GM19023 (cell line): ENCODE results near the gene ANK2.

Experiments
- ATAC-seq: cut with Tn5 transposase; IDR thresholded peaks from one replicate; pipeline ENCODE4 v1.9.1; 2021; ENCODE audit warnings: mild to moderate bottlenecking, moderate library complexity; ENCODE audit not compliant: unreplicated experiment

The ANK2 gene

DNA sequence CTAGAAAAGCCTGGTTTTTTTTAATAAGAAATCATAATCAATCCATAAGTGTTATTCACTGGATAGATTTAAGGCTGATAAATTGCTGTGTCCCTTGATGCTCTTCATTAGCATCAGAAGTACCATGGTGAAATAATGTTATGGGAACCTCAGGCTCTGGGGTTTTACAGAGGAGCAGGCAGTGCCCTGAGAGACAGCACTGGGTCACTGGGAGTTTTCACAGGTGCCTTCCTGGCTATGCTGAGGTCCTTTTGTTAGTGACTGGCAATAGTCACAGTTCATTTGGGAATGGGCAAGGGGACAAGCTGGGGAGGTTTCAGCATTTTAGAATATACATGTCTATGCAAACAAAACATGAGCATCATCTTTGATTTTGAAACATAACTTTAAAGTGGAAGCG is 38.6 kb downstream of the ANK2 start:
- no peak for ATAC-seq

DNA sequence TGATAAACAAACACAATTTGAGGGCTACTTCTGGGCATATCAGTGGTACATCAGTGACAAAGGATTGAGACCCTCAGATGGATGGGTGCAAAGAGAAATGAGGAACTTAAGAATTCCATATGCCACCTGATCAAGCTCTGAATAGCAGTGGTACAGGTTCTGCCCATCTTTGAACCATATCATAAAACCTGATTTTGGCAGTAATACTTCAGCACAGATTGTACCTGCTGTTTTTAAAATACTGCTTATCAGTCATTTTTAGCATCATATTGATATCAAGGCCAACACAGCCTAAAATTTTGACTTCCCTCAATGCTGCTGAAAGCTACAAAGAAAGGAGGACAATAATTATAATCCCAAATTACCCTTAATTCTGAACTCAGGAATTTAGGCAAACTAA is 41.5 kb downstream of the ANK2 start:
- no peak for ATAC-seq

DNA sequence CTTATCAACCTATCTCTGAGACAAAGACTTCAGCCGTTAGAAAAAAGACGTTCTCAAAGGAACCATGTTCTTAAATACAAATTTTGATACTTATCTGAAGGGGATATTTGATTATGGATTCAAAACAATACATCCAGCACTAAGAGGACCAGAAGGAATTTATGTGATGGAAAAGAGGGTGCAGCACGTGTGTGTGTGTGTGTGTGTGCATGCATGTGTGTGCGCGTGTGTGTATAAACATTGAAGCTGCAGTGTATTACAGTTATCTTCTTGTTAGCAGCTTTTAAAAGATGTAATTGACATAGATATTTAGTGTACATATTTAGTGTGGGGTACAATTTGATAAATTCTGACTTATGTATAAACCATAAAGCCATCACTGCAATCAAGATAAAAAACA is 44.9 kb downstream of the ANK2 start:
- ATAC-seq = no peak

DNA sequence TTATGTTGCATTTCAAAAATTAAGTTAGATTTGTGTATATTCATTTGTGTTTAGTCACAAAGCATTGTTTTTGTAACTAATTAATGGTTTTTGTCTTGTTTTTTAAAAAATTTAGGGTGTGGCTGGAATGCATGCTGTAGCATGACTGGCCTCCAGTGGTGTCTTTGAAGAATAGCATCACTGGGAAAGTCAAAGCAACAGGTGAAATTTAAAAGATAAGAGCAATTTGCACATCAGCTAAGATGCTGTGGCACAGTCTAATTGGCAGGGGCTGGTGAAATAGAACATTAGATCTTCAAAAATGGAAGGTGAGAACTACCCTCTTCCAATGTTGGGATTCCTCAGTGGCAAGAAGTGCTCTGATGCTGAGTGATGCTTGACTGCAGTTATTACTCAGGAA is 45.3 kb downstream of the ANK2 start:
- ATAC-seq = no peak

DNA sequence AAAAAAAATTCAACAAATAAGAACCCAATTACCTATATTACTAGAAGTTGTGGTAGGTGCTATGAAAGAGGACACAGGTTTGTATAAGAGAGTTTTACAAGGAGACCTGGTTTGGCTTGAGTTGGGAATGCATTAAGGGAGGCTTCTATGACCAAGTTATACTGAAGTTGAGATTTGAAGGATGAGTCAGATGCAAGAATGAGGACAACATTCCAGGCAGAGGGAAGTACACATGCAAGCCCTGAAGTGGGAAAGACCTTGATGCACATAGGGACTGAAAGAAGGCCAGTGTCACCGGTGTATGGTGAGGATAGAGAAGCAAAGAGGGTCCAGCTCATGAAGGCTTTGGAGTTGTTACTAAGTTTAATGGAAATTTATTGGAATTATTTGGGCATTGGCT is 52.2 kb downstream of the ANK2 start:
- no peak for ATAC-seq

DNA sequence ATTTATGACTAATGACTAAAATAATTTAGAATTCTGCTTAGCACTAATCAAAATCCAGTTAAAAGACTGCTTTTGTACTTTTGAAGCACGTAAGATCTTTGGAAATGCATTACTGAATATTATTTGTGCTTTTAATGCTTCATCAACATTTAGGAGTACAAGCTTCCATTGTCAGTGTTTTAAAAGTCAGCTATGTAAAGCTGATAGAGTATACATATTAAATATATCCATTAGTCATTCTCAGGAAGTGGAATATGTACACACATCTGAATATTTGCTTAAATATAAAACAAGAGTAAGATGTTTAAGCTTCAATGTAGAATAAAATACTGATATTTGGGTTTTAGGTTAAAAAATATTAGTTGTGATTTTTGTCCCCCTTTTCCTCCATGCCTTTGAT is 54.1 kb downstream of the ANK2 start:
- ATAC-seq = no peak

DNA sequence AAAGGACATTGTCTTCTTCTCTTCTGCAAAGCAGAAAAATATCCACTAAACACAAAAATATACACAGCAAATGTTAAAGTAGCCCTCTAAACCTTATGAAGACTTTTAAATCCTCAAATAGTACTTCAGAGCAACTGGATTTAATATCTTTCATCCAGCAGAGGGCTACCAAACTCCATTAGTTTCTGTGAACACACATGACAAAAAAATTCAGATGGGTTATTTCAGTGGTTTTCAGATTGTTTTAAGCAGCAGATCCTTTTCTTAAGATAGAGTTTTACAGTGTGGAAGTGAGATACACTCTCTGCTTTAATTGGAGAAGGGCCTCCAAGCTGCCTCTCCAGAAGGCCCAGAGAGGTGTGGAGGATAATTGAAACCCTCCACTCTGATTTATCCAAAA is 56.7 kb downstream of the ANK2 start:
- no peak for ATAC-seq

DNA sequence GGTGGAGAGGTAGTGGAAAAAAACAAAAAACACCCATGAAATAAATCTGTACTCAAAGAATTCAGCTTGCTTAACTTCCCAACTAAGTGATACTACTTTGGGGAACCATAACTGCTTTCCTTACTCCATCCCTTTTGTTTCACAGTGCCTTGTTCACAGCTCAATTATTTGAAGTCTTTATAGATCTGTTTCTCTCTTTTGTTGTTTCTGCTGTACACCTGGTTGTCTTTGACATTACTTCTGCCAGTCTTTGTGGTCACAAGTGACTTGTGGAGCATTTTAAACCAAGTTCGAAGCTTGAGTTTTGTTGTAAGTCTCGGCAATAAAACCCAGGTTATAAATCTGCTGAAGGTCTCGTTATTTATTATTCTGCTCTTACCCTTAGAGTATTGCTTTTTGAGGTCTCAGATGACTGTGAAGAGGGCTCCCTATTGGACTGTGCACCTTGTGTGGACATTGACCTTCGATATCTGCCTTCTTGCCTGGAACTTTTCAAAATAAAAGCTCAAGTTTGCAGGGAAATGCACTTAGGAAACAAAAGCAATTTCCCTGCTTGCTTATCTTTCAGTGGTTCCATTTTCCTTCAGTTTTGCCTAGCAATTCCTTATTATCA is 59.8 kb downstream of the ANK2 start:
- no peak for ATAC-seq

DNA sequence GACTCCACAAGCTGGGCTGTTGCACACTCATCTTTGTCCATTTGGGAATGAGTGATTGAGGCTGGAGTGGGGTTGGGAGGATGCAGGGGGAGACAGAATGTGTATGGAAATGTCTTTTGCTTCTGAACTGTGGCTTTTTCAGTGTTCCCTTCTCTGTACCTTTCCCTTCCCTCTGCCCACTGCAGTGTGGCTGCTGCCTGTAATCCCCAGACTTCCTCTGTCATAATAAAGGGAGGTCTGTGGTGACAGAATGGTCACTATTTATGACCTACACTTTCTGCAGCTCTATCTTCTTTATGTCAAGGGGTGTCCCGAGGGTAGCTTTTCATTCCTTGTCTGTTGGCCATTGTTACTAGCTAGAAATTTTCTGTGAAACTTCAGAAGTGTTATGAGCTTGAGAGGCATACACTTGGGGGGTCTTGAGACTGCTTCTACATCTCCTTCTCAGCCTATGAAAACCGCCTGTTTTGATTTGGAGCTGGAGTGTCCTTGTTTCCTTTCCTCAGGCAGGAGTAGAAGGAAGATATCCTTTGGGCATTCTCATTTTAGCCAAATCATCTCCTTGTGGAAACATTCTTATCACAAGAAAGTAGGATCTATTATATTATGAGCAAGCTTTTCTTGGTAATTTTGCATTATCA is 63.0 kb downstream of the ANK2 start:
- no peak for ATAC-seq

DNA sequence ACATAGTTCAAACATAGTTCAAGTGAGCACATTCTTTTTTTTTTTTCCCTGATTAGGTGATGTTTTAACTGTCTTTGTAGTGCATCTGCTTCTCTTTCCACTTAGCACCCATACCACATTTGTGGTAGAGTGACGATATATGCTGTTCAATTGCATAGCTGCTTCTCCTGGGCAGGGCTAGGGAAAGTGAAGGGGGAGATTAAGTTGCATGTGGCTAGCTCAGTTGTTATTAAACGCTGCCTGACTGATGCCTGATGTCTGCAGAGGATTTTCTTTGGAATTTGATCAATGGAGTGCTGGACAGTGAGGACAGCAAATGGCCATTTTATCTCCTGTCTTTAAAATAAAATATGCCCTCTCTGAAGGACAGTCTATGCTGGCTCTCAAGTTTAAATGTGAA is 63.7 kb downstream of the ANK2 start:
- ATAC-seq = no peak

DNA sequence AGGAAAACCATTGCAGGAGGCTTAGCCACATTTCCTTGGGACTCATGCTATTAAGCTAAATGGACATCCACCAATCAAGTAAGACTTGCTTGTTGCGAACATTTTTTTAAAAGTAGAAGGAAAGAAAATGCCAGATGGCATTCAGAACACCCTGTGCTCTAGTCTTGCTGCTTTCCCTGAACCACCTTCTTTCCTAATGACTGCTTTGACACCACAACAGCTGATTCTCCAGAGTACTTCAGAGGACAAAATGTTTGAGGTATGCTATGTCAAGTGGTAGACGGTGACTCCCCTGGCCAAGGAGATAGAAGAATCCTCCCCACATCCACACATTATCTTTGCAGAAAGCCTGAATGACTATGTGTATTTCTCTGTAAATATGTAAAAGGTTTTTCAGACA is 65.4 kb downstream of the ANK2 start:
- no peak for ATAC-seq

DNA sequence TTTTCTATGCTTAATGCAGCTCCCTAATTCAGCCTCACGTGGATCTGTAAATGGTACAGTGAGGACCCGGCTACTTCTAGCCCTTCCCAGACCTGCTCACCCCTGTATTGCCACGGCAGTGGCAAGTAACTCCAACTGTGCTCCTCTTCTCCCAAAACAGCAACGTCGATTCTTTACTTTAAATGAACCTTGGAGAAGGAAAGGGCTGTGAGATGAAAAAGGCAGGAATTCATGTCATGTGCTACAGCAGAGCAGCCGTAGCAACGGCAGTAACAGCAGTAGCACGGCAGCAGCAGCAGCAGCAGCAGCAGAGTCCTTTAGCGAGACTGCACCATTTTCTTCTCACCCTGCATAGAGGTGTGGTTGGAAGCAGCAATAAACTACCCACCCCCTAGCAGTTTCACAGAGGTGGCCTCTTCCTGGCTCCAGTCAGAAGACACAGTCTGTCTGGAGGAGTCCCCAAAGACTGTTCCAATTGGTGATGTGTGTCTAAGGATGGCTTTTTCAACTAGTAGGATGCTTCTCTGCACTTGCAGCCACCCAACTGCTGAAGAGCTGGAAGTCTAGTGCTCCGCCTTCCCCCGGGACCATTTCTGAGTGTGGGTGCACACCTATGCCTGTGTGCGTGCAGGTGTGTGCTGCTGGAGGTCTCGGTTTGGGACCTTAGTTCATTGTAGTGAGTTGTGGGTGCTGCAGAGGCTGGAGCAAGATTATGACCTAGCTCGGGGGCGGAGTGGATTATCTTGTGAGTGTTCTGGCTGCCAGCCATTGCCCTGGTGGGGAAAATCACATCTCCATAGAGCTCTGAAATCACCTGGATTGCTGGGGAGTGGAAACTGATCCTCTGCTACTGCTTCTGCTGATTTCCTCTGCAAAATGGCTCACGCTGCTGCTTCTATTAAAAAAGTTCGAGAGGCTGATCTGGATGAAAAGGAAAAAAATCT is 67.2 kb downstream of the ANK2 start:
- no peak for ATAC-seq

DNA sequence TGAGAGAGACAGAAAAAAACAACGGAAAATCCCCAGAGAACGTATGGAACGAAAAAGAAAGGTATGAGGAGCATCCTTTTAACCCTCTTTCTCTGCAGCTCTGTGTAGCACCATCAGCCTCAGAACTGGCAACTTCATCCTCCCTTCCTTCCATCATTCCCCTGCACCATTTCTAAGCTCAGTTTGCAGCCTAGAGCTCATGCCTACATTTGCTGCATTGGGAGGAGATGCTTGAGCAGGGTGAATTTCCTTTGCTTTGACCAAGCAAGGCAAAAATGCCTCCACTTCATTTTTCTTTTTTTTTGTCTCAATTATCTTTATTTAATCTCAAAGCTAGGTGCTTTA is 67.9 kb downstream of the ANK2 start:
- ATAC-seq = no peak

DNA sequence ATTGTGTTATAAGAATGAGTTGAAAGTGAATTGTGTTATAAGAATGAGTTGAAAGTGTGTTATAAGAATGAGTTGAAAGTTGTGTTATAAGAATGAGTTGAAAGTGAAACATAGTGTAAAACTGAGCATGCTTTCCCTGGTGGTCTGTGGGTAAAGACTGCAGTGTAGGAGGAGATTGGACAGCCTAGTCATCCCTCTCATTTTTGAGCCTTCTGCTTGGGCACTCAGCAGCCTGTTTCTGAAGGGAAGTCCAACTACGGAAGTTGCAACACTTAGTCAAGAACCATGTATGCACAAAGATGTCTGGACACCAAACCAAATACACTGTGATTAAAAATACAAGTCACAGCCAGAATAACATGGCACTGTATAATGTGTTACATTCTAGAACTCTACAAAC is 72.6 kb downstream of the ANK2 start:
- no peak for ATAC-seq

DNA sequence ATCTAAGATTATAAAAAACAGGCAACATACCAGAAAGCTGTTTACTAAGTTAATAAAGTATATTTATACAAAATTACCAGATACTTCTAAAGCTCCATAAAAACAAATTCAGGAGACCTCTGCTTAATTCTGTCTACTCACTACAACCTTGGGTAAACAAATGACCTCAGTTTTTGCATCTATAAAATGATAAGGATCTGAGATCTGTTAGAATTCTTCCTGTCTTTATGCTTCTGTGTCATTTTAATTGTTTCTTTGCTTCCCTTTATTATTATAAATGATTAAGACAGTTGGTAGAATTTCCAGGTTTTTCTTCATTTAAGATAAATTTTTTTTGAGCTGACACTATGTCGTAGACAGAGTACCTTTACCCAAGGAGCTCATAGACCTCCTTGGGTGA is 76.0 kb downstream of the ANK2 start:
- no peak for ATAC-seq

DNA sequence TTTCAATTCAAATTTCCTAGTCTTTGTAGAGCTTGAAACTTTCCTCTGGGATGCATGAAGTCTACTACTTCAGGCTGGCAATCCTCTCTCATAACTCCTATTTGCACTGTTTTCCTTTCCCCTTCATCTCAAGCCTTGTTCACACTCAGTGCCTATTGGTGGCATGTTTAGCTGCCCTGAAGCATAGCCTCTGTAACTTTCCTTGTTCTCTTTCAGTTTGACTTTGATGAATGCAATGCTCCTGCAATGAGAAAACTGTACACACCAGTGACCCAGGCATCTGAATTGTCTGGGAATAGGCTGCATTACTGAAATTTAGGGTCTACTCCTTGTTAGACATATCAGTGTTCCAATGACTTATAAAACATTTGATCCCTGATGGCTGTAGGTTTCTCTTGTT is 81.7 kb downstream of the ANK2 start:
- no peak for ATAC-seq

DNA sequence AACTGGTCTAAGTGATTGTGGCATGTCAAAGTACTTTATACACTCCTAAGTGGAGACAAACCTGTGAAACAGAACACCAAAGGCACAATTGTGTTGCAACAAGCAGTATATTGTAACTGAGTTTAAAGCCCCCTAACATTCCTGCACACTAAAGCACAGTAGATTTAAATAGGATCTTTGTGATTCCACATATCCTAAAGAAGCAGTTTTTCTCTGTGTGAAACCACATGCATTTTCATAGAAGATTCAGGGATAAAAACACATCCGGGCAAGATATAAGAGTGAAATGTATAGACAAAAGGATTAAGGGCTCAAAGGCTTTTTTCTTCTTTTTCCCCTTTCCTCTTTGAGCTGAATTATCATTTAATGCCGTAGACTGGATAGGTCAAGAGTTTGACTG is 82.2 kb downstream of the ANK2 start:
- no peak for ATAC-seq

DNA sequence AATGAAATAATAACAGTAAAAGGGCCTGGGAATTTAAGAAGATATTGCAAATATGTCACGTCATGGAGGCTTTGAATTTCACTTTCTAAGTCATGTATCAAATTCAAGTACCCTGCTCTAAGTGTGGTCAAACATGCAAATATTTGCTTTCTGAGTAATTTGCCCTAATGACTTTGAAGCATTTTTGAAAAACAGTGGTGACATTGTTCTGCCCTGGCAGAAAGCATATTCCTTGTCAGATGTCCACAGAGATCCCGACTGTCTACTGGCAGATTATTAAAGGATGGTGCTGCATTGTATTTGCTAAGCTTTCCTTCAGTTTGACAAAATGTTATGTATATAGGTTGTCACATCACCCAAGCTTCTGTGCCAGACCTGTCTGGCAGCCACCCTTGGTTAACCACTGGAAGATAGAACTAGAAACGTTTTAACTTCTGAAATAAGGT is 92.5 kb downstream of the ANK2 start:
- ATAC-seq = no peak

DNA sequence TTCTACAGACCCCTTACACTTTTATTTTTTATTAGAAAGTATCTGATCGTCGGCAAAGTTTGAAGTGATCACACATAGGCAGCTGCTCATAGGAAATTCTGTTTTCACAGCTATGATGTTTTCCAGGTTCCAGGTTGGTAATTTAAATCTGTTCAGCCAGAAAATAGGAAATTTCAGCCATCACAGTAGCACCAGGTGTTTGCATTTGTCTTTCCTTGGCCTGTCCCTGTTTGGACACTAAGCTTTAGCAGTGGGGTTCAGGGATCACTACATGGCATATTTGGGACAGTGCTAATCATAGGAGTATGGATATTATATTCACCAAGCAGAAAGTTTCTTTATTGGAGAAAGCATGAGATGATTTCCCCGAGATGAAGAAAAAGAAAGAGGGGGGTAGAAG is 92.9 kb downstream of the ANK2 start:
- ATAC-seq = no peak

DNA sequence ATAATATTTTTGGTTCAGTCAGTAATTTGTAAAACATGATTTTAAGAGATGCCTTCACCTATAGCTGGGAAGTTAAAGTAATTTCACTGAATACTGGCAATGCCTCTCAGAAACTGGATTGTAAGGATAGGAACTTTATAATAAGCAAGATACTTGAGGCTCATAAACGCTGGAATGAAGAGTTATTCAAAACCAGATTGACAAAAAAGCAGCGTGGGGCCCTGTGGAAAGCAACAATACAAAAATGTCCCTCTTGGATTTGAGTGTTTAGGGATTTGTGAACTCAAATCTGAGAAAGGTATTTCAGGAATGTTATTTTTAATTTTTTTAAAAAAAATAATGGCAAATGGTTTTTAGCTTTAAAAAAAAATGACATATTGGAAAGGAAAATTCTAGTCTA is 94.6 kb downstream of the ANK2 start:
- ATAC-seq = no peak

DNA sequence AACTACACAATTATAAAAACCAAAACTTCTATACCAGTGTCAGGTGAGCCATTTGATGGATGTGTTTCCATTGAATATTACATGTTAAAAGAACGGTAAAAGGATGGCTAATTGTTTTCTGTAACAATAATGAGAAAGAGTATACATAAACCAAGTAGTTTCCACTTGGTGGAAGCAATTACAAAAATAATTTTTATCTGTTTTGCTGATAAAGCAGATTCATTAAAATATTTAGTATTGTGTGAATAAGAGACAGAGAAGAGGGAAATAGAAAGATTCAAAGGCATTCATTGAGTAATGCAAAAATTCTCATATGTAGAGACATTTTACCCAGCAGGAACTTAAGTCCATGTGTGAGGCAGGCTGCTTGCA is 95.7 kb downstream of the ANK2 start:
- ATAC-seq = no peak
